Thyroid gland (tissue), 4 donors: Measurements from ENCODE around the gene KTN1. TPM values are rescaled to one million over a fixed set of nuclear protein-coding genes. Genes with fewer than 3 reads are reported as not detected.

Experiments
- DNase-seq, 2 donors: peaks; one replicate each; pipeline ENCODE4 v3.0.0-alpha.2; 2019
- H3K27ac ChIP-seq, 3 donors: fragments of 200-600 bp; sonication (generic); 1 replicate in 2 of 3; 2 replicates in 1 of 3; pipeline ENCODE4 v1.5.1; 2016 to 2019; ENCODE audit warnings: mild to moderate bottlenecking in 1 of 3, moderate library complexity in 1 of 3
- H3K27me3 ChIP-seq: fragments of 200-600 bp; sonication (generic); one replicate; pipeline ENCODE4 v1.5.1; 2019
- H3K36me3 ChIP-seq, 2 donors: fragments of 200-600 bp; sonication (generic); one replicate each; pipeline ENCODE4 v1.5.1; 2016 to 2019
- H3K4me1 ChIP-seq, 2 donors: fragments of 200-600 bp; sonication (generic); one replicate each; pipeline ENCODE4 v1.5.1; 2017 to 2019
- H3K4me3 ChIP-seq, 3 donors: fragments of 200-600 bp; sonication (generic); replicated peaks in 1 of 3; 1 replicate in 2 of 3; 2 replicates in 1 of 3; pipeline ENCODE4 v1.5.1; 2016; ENCODE audit warnings: mild to moderate bottlenecking in 1 of 3
- H3K9me3 ChIP-seq: fragments of 200-600 bp; sonication (generic); one replicate; pipeline ENCODE4 v1.5.1; 2017
- CTCF ChIP-seq, 6 experiments: fragments of 200-600 bp in 3 of 6; fragments of 450-650 bp in 3 of 6; sonication (generic) in 3 of 6; IDR thresholded peaks; one replicate each; pipeline ENCODE4 v1.5.1; 2016 to 2019; ENCODE audit warnings: antibody characterized with exemption in 6 of 6, mild to moderate bottlenecking in 2 of 6, inconsistent platforms in 1 of 6, moderate library complexity in 1 of 6
- POLR2A ChIP-seq, 2 donors: fragments of 450-650 bp; IDR thresholded peaks; one replicate each; pipeline ENCODE4 v1.6.1; 2017; ENCODE audit warnings: antibody characterized with exemption in 2 of 2, mild to moderate bottlenecking in 2 of 2, moderate library complexity in 1 of 2
- WGBS, 2 donors: methylation state at CpG; one replicate each; pipeline ENCODE4 v1.1.5; 2017; 5-methylcytosine and 5-hydroxymethylcytosine counted together
- intact Hi-C: fragments of 100-400 bp; cut with DNase I; formaldehyde crosslinking; loops from one replicate; pipeline ENCODE4 v1.15.1; 2023
- total RNA-seq, 4 donors: library from RNA; depleted of rRNA; stranded (reverse); fragments of >200 nt; gene quantifications; one replicate each; pipeline ENCODE4 v1.2.3, GENCODE V29; 2016

The KTN1 gene
- total RNA-seq, 4 donors from 2014 or later: 164 to 222 (median 195) TPM

DNA sequence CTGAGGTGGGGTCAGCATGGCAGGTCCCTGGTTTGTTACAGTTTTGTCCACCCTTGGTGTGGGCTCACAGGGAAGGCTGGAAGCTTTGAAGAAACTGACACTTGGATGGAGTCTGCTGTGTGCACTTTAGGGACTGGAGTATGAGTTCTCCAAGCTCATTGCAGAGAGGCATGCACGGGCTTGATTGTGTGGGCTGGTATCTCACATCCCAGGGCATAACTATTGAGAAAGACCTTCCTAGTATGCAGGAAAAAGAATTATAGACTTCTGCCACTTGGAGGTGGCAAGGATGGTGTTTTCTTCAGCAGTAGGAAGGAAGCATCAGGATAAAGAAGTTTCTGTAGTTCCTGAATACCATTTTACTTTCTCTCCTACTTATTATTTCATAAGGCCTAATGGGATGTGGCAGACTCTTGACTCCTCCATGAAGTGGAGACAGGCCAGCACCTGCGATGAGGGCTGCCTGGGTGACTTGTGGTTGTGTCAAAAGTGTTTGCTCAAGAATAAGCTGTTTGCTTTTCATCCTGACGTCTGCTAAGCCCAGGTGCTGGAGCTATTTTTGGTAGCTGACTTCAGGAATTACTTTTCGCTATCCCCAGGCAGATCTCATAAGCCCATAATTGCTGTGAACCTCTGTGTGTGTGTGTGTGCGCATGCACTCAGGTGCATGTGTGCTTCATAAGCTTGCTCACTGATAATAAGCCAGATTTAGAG lies 125.8 kb downstream of the KTN1 start:
- no peak overlapping the region for H3K4me3 ChIP-seq
- H3K27ac ChIP-seq: peak overlapping the region in 1 of 3 donors; percentile 7
- no peaks in the 10 kb centered on the region for H3K27me3 ChIP-seq
- TF ChIP-seq CTCF (IDR thresholded peaks at IDR 0.05): peak in 1 of 6 experiments; percentile 4
- no peak for TF ChIP-seq POLR2A (IDR thresholded peaks at IDR 0.05)
- DNase-seq: peak; percentile 11 to 26
- H3K36me3 ChIP-seq: no peaks in the 10 kb centered on the region
- intact Hi-C loops: loop anchor here (10.0 kb wide), 2 partner anchors 639 to 769 kb away; no protein-coding TSS in a partner anchor
- no peaks in the 10 kb centered on the region for H3K9me3 ChIP-seq
- WGBS, 2 donors: 67 to 76% methylated on average over 5 of the region's 5 CpGs
- peaks cover 0 to 5% of the 10 kb centered on the region in 2 donors for H3K4me1 ChIP-seq

DNA sequence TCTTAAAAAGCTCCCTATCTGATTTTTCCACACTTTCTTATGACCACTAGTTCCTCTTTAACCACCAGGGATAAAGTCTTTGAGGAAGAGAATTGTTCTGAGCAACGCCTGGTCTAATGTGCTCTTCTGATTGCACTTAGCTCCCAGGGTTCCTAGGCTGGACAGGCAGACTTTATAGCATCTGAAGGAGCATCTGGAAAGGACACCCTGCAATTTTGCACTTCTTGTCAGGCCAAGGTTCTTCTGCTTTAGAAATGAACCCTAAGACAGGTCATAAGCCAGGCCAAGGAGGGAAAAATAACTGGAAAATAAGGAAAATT lies 126.3 kb downstream of the KTN1 start:
- Histone ChIP-seq H3K4me1 (peaks cover 0 to 5% of the 10 kb centered on the region in 2 donors), H3K4me3 (no peak overlapping the region), H3K27me3 (no peaks in the 10 kb centered on the region), H3K9me3 (no peaks in the 10 kb centered on the region), H3K27ac (peak overlapping the region in 1 of 3 donors; percentile 7), H3K36me3 (no peaks in the 10 kb centered on the region)
- intact Hi-C loops: loop anchor here (10.0 kb wide), 2 partner anchors 638 to 768 kb away; no protein-coding TSS in a partner anchor
- TF ChIP-seq POLR2A (IDR thresholded peaks at IDR 0.05): no peak
- no peak for TF ChIP-seq CTCF (IDR thresholded peaks at IDR 0.05)
- no peak for DNase-seq
- 75 to 81% methylated on average over 1 of the region's 1 CpG for WGBS, 2 donors

- H3K4me1 ChIP-seq: peaks cover 0 to 5% of the 10 kb centered on the region in 2 donors
- H3K9me3 ChIP-seq: no peaks in the 10 kb centered on the region
- 64 to 78% methylated on average over 2 of the region's 2 CpGs for WGBS, 2 donors
- no peak for DNase-seq
- H3K27me3 ChIP-seq: no peaks in the 10 kb centered on the region
- intact Hi-C loops: loop anchor here (10.0 kb wide), 2 partner anchors 638 to 768 kb away; no protein-coding TSS in a partner anchor
- TF ChIP-seq POLR2A (IDR thresholded peaks at IDR 0.05) (no peak), CTCF (IDR thresholded peaks at IDR 0.05) (no peak)
- H3K27ac ChIP-seq: peak overlapping the region in 1 of 3 donors; percentile 7
- no peak overlapping the region for H3K4me3 ChIP-seq
- no peaks in the 10 kb centered on the region for H3K36me3 ChIP-seq
Measured at GRCh38 chr14:55706893-55707292, 126.9 kb downstream of the KTN1 start.

GRCh38 chr14:55707365-55707804 lies 127.4 kb downstream of the KTN1 start:
- H3K9me3 ChIP-seq: no peaks in the 10 kb centered on the region
- H3K4me1 ChIP-seq: peaks cover 0 to 5% of the 10 kb centered on the region in 2 donors
- intact Hi-C loops: loop anchor here (10.0 kb wide), 2 partner anchors 637 to 767 kb away; no protein-coding TSS in a partner anchor
- H3K27ac ChIP-seq: no peak overlapping the region
- H3K36me3 ChIP-seq: no peaks in the 10 kb centered on the region
- no peak for DNase-seq
- TF ChIP-seq CTCF (IDR thresholded peaks at IDR 0.05) (peak; percentile 31 to 77 (median 52)), POLR2A (IDR thresholded peaks at IDR 0.05) (no peak)
- H3K27me3 ChIP-seq: no peaks in the 10 kb centered on the region
- H3K4me3 ChIP-seq: no peak overlapping the region
- 32 to 38% methylated on average over 6 of the region's 6 CpGs for WGBS, 2 donors

- intact Hi-C loops: no loop called here
- Histone ChIP-seq H3K9me3 (no peaks in the 10 kb centered on the region), H3K27ac (no peak overlapping the region), H3K36me3 (no peaks in the 10 kb centered on the region), H3K27me3 (no peaks in the 10 kb centered on the region), H3K4me3 (no peak overlapping the region), H3K4me1 (peaks cover 0 to 5% of the 10 kb centered on the region in 2 donors)
- no peak for TF ChIP-seq POLR2A (IDR thresholded peaks at IDR 0.05)
- no peak for TF ChIP-seq CTCF (IDR thresholded peaks at IDR 0.05)
- 67 to 70% methylated on average over 2 of the region's 2 CpGs for WGBS, 2 donors
- no peak for DNase-seq
Measured at GRCh38 chr14:55710506-55711041, 130.6 kb downstream of the KTN1 start.
